ENCODE measurements around the gene CSTF1.

- TF ChIP-seq, protein P1, sequence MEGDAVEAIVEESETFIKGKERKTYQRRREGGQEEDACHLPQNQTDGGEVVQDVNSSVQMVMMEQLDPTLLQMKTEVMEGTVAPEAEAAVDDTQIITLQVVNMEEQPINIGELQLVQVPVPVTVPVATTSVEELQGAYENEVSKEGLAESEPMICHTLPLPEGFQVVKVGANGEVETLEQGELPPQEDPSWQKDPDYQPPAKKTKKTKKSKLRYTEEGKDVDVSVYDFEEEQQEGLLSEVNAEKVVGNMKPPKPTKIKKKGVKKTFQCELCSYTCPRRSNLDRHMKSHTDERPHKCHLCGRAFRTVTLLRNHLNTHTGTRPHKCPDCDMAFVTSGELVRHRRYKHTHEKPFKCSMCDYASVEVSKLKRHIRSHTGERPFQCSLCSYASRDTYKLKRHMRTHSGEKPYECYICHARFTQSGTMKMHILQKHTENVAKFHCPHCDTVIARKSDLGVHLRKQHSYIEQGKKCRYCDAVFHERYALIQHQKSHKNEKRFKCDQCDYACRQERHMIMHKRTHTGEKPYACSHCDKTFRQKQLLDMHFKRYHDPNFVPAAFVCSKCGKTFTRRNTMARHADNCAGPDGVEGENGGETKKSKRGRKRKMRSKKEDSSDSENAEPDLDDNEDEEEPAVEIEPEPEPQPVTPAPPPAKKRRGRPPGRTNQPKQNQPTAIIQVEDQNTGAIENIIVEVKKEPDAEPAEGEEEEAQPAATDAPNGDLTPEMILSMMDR (IDR thresholded peaks at IDR 0.05; ENCODE audit: insufficient read depth, low read length, poor library complexity, severe bottlenecking) = no peak
- no peak for TF ChIP-seq EZH2phosphoT487 (conservative IDR thresholded peaks at IDR 0.05; ENCODE audit: low read length)
Observed at GRCh38 chr20:56426026-56426425, 33.6 kb downstream of the CSTF1 start.

Data from SU-DHL-6 (cell line).